Hepatic stellate cell (primary cell): ENCODE results near the gene KCTD18.

Experiments
- DNase-seq: peaks from one replicate; pipeline ENCODE4 v3.0.0; 2011; ENCODE audit warnings: low spot score

Gene KCTD18

DNA sequence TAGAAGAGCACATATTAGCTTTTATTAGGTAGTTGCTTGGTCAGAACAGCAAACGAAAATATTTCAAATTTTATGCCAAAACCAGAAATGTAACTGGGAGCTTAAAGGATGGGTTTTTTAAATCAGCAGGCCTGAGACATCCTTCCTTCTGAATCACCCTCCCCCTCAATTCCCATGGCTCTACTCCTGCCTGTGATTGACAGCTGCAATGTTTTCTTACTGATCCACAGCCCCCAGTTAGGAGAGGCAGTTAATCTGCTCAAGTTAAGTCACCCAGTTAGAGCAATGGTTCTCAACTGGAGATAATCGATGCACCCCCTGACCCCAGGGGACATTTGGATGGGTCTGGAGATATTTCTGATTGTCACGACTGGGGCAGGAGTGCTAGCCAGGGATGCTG is 24.9 kb downstream of the KCTD18 start:
- DNase-seq = no peak

DNA sequence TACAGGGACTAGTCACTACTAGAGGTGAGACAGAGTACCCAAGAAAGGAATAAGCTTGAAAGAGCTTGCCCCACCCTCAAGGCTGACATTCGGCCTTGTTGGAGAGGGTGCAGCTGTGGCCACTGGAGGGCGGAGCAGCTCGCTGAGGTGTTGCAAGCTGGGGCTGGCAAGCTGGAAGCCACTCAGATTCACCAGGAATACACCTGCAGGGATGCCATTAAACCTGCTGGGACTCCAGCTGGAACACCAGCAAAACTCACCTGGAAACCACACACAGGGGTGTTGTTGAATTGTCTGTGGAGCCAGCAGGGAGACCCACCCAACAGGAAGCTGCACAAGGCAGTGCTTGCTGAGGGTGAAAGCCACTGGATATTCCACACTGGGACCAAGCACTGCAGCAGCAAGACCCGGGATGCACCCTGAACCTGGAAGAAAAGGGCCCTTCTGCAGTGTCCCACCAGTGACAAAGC is 26.1 kb downstream of the KCTD18 start:
- no peak for DNase-seq

DNA sequence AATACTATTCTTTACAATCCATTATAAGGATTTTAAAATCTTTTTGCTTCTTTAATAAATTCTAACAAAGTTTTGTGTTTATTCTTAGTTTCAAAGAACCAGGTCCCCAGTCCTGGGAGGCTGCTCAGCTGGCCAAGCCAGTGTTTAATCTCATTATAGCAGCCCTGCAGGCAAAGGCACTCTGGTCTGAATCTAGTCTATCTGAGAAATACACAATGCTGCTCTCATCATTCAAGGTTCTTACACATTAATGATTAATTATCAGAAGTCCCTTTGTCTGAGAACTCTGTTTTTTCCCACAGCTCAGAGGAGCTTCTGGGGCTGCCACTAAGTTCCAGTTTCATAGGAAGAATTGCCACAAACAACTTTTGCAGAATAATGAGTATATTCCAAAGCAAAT is 27.7 kb downstream of the KCTD18 start:
- no peak for DNase-seq

DNA sequence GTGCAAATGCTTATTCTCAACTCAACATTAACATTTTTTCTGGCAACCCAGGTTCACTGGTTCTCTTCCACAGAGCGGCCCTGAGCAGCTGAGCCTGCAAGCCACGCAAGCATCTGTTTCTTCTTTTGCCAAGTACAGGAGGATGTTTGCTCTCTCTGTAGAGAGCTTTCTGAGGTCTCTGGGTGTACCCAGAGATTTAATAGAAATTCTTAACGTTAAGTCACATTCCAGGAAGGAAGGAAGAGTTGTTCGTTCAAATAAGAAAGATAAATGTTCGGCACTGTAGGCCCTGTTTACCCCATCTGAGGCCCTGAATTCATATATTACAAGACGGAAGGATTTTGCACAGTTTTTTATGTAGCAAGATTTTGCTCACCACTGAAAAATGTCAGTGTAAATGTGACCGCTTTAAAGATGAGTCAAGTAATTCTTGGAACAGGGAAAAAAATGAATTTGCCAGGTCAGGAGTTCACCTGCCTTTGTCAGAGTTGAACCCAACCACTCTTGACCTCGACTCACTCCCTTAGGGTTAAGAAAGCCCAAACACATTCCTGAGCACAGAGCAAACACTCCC is 30.1 kb downstream of the KCTD18 start:
- DNase-seq = peak; percentile 49

DNA sequence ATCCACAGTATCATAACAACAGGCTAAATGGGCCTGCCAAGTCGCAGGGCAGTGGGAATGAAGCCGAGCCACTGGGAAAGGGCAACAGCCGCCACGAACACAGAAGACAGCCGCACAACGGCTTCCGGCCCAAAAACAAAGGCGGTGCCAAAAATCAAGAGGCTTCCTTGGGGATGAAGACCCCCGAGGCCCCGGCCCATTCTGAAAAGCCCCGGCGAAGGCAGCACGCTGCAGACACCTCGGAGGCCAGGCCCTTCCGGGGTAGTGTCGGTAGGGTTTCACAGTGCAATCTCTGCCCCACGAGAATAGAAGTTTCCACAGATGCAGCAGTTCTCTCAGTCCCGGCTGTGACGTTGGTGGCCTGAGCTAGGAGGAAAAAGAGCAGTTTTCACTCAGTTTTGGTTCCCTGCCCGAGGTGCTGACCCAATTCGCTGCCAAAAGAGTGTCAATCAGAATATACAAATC is 32.2 kb downstream of the KCTD18 start:
- DNase-seq = no peak

DNA sequence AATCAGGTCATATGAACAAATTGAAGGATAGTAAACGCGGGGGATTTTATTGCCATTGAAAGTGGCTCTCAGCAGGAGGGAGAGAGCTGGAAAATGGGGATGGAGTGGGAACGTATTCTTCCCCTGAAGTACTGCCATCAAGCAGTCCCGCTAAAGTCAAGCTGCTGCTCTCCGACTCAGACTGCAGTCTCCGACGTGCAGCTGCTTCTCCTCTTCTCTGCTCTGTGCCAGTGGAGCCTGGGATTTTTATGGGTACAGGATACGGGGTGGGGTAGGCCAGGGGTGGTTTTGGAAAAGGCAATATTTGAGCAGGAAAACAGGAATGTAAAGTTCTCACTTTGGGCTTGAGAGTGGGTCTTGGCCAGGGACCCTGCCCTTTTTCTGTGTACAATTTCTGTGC is 33.0 kb downstream of the KCTD18 start:
- DNase-seq = no peak

DNA sequence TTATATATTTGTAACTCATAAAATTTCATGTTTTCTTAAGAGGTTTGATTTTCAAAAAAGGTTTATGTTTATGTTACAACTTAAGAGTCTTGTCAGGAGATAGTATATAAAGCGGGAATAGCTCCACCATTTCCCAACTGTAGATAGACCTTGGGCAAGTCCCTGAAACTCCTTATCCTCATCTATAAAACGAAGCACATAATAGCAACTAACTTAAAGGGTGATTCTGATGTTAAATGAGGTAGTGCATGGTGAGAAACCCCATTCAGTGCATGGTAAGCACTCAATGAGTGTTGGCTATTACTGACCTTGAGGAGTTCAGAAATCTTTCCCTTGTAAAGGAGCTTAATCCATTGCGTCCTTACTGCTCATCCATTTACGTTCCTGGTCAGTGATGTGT is 34.1 kb downstream of the KCTD18 start:
- no peak for DNase-seq

DNA sequence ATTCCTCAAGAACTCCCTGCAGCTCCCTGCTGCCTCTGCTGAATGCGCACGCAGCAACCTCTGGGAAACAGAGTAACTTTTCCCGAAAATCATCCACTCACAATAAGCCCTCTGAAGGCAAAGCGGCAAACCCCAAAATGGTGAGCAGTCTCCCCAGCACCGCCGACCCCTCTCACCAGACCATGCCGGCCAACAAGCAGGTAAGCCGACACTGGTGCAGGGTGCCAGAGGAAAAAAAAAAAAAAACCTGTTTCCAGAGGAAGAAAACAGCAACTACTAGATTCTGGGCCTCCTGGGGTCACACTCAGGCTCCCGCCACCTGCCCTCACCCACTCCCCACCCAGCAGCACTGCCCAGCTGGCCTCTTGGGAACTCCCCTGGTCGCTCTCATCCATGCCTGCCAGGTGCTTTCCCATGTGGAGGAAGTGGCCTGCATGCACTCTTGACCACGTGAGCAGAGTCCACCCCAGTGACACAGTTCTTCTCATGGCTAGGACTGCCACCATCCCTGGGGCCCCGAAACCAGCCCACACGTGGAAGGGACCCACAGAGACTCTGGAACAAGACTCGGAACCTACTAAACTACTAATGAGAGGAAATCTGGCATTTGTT is 36.9 kb downstream of the KCTD18 start:
- DNase-seq = no peak

DNA sequence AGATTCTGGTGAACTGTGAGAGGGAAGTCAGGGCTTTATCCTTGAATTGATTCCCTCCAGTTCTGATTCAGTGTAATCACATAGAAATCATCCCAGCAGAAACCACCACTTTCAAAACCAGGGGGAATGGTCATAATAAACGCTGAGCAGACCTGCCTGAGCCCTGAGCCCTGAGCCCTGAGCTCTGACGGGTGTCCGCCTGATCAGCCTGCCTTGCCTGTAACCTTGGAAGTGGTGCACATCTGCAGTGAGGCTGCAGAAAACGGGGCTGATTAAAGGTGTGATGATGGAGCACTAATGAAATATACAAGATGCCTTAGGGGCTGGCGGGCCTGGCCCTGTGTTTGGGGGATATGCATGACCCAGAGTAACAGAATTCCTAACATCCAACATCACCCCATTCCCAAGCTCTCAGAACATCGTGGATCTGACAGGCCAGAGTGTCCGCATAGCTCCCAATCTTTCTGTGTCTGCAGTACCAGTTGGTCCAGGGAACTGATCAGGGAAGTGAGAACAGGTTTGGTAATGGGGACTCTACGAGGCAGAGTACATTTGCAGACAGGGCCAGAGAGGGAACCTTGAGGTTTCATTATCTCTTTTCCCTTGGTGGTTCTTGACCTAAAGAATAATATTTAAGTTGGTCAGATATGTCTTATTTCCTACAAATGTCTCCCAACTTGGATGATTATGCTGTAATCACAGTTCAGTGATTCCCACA is 37.8 kb downstream of the KCTD18 start:
- no peak for DNase-seq

DNA sequence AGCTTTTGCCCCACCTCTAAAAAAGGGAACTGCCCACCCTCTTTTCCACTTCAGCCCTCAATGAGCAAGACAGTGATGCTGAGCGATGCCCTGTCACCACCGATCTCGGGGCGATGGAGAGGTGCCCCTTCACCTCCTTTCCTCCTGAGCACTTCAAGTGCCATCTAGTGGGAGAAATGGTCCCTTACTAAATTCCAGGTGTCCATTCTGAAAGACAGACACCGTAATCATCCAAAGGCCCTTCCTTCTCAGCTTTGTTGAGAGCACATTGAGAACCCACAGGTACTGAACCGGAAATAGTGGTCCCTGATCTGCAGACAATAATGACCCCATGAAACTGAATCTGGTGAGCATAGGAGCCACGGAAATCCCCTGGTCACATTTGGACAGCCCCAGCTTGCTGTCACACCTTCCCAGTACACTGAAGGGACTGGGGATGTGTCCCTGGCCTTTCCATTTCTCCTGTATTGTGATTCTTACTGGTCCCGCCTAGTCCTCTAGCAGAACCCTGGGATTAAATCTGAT is 38.5 kb downstream of the KCTD18 start:
- peak; percentile 26 for DNase-seq

DNA sequence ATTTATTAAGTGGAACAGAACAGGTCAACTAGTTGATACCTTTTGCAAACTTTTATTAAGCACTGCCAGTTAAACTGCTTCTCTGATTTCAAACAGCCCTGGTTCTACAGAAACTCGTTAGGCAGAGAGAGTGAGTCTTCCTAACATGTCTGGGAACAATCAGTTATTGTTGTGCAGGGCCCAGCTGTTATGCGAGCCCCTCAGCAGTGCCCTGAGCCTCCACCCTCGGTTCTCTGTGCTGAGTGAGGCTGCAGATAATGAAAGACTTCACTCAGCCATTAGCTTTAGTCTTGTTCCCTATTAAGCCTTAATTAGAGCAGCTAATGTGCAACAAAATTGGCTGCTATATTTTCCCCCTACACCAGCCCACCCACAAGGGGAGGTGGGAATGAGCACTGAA is 39.6 kb downstream of the KCTD18 start:
- no peak for DNase-seq

DNA sequence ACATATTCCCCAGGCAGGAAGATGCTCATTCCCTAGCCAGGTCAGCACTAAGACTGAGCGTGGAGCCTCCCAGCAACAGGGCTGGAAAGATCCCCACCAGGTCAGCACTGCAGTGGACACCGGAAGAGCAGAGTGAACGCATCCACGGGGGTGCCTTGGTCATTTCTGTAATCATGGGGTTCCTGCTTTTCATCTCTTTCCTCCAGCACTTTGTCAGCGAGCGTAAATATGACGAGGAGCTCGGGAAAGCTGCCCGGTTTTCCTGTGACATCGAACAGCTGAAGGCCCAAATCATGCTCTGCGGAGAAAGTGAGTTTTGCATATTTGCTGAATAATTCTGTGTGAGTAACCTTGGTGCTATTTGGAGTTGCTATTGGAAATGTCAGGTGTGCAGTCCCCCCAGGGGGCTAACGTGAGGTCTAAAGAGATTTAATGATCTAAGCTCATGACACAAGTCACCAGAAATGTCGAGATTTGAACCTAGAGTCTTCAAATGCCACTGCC is 40.1 kb downstream of the KCTD18 start:
- no peak for DNase-seq

DNA sequence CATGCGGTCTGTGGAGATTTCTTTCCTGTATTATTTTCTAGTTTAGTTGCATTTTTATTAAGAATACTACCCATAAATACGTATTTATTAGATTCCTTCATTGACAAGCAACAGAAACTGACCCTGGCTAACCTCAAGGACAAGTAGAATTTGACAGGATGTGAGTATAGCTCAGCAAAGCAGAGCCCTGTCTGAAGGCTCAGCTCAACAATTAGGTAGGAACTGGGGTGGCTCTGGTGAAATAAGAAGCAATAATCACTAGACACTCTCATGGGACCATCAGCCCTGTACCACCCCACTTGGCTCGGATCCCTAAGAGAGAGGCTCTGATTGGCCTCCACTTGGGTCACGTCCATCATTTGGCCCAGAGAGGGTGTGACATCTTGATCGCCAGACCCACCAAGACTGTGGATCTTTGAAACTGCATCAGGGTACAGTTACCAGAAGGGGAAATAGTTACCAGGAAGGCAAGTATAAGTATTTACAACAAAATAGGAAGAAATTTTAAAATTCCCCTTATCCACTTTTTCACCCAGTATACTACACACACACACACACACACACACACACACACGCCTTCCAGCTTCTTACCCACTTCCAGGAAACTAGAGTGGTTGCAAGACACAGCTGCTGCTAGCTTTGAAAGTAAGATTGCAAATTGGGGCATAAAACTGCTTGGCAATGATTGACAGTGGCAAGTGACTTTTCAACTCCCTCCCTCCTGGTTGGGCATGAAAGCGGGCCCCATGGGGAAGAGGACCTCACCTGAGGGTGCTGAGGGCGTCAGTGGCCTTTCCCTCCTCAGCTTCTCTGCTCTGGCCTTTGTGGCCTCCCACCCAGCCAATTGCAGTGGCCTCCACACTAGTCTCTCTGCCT is 41.8 kb downstream of the KCTD18 start:
- no peak for DNase-seq

DNA sequence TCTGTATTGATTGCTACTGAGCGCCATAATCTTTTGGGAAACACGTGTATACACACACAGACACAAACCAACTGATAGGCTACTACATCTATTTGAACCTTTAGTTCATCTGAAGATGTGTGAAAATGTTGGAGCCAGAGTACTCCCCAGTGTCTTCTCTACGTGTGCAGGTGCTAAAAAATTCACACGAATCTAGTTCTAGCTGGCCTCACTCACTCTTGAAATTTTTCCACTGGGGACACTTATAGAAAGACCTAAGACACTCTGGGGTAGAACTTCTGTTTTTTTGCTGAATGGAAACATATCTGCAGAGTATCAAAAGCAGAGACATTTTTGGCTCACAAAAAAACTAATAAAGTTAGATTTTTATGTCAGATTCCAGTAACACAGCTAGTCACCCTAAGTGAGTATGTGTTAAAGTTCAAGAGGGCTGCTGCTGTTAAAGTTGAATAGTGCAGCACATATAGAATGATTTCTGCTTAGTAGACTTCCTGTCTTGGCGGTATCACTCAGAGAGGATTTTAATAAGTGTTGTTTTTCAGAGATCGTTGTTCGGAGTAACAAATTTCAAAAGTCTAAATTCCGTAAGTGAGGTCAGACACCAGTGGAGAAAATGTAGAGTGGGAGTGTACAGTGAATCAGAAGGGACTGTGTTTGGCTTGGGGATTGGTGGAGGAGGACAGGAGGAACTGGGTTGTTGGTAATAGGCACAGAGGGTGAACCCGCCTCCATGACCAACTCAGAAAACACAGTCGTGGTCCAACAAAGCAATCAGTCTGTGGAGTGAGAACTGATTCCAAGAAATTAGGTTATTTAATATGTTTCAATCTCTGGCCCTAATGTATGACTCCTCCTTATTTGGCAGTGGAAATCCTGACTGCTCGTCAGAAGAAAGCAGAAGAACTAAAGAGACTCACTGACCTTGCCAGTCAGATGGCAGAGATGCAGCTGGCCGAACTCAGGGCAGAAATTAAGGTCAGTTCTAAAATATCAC is 43.1 kb downstream of the KCTD18 start:
- peak; percentile 28 for DNase-seq

DNA sequence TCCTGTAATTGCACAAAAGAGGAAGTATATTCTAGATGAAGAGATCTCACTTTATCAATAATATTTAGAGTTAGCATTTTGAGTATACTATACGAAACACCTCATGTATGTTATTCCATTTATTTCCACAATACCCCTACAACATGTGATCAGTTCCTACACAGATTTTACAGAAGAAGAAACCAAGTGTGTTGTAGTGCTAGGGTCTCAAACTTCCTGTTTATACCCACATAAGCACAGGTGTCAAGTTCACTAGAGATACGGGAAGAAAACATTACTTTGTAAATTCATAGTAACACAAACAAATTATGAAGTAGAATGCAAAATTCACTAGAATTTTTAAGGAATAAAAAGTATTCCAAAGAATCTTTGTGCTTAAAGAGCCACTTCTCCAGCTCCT is 46.4 kb downstream of the KCTD18 start:
- no peak for DNase-seq

DNA sequence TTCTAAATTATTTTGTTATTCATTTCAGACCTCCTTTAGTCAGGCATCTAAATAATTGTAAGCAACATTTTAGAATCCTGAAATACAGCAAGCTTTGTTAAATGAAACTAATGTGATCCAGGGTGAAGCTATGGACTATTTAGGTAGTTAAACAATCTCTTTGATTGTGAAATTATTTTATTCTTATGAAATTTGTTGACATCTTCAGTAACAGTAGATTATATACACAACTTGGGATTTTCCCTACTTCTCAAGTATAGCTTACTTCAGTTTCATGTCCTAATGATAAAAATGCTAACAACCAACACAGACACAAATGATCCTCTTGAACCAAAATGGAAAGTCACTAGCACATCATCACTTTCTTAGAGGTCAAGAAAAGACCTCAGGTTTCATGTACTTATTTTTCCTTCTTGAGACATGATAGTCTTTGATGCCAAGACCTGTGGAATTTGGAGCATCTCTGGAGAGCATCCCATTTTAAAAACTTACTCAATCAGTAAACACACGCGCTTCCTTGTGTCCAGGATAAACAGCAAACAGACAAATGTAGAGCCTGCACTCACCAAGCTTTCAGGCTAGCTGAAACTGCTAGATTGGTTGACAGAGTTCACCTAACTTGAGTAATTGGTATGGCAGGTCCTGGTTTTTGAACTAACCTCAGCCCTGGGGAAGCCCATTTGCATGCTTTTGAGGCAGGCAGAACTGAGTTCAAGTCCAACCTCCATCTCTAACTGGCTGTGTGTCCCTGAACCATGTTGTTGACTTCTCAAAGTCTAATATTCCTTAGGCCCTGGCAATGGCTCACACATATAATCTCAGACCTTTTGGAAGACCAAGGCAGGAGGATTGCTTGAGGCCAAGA is 47.8 kb downstream of the KCTD18 start:
- DNase-seq = no peak

DNA sequence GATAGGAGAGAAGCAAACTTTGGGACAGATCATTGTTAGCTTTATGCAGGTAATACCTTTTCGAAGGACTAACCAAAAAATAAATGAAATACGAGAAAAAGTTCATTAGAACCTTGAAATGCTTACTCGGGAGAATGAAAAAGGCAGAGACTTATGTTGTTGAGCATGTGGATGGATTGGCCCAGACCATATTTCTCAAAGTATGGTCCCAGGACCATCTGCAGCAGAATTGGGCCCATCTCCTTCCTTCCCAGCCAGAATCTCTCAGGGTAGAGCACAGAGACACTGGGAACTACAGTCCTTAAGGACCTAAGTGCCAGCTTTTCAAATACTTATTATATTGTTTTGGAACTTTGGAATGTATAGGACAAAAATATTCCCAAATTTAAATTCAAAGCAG is 50.8 kb downstream of the KCTD18 start:
- DNase-seq = no peak

DNA sequence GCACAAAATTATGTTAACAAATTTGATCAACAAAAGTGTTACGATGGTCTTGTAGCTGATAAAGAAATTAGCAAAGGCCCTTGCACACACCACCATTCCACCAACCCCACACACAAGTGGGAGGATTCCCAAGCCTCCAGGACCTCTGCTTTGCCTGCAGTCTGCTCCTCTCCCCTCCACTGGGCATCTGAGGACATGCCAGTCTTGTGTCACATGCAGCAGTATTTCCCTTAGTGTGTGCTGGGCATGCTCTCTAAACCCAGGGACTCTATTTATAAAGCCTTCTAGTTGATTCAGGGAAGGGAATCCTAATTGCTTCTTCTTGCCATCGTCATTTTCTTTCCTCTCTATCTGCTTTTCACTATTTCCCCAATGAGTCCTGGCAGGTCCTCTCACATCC is 53.3 kb downstream of the KCTD18 start:
- no peak for DNase-seq

DNA sequence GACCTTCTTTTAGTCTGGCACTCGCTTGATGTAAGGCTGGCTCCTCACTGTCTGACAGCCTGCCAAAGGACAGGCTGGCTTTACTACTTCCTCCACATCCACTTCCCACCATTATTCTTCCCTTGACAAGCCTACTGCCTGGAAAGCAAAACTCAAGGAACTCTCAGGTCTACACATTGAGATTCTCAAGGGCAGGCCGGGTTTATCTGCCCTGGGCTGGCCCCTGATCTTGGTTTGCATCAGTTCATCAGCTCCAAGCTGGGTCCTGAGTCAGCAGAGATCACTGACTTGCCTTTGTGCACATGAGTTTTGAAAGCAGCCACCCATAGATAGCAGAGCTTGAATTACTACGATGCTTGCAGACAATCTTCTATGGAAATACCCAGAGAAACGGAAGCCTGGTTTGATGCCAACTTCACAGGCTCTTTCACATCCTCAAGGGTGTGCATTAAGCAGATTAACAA is 53.9 kb downstream of the KCTD18 start:
- DNase-seq = no peak
